ENCODE data around the gene WNT16.

DNA sequence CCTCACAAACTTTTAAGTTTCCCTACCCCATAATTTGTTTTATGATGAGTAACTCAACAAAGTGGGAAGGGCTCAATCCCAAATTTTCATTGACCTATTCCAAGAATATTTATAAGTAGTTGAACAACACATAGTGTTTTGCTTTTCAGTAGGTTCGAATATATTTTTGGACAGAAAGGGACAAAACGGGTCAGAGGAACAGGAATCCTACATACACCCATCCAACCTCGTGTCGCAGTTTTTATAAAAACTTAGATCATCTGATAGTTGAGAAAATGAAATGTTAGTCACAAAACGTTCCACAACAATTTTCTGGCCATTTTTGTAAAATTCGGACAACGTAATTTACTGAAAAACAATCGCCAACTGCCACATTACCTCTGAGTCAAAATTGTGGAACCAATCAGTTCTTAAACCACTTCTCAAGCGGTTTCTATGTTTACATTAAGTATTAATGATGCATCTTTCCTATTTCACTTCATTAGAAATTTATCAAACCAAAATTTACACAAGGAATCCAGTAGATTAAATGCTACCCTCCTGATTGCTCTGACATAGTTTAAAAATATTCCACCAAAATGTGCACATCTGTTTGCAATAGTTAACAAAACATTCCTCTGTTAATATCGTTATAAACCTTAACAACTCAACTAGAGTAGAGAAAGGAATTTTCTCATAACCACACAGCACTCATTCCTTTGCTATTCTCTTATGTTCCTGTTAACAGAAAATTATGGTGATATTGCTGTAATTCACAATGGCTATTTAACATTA is 6.3 kb downstream of the WNT16 start:
- TF ChIP-seq CTCF (IDR thresholded peaks at IDR 0.05) = no peak
- TF ChIP-seq EZH2phosphoT487 (IDR thresholded peaks at IDR 0.05) = no peak

All from neural progenitor cell (in vitro differentiated cells).